Renal cortex interstitium (tissue), 15 donors: Measurements from ENCODE around the gene ITFG2. TPM values are rescaled to one million over a fixed set of nuclear protein-coding genes. Genes with fewer than 3 reads are reported as not detected.
"Not testable (repeated sequence)": the region's sequence is repeated elsewhere in the genome, so short reads cannot be mapped to it uniquely, and the experiment has no call there.

Source experiments
- DNase-seq, 11 donors: peaks; one replicate each; pipeline ENCODE4 v3.0.0-alpha.2; 2013; ENCODE audit warnings: low read depth in 9 of 11, low spot score in 4 of 11; ENCODE audit errors: extremely low read depth in 1 of 11
- long read RNA-seq, 16 experiments: transcript quantifications; one replicate each; lab custom pipeline, GENCODE V29; 2026
- polyA plus RNA-seq, 3 donors: library from polyadenylated mRNA; unstranded; fragments of 120-200 nt; gene quantifications; one replicate each; pipeline ENCODE4 v1.2.1, GENCODE V29; 2013; ENCODE audit not compliant: insufficient read length in 3 of 3

ITFG2 gene
- polyA plus RNA-seq, result 10 to 100 TPM; 62.0 to 85.5 (median 67.0) TPM
- long read RNA-seq, donor 1, partial matches to known transcripts, result 15 of 19 reads
- long read RNA-seq, donor 1, other reads (novel, unspliced or antisense), result 0 of 19 reads
- long read RNA-seq, donor 2, transcript ITFG2-201 (12 exons, 2,361 nt), result major isoform, 7 of 46 reads
- long read RNA-seq, donor 2, partial matches to known transcripts, result 39 of 46 reads
- long read RNA-seq, donor 2, other reads (novel, unspliced or antisense), result 0 of 46 reads
- long read RNA-seq, donor 3, transcript ITFG2-201 (12 exons, 2,361 nt), result major isoform, 15 of 39 reads
- long read RNA-seq, donor 3, partial matches to known transcripts, result 21 of 39 reads
- long read RNA-seq, donor 3, other reads (novel, unspliced or antisense), result 0 of 39 reads
- long read RNA-seq, donor 4, transcript ITFG2-201 (12 exons, 2,361 nt), result major isoform, 6 of 7 reads
- long read RNA-seq, donor 4, partial matches to known transcripts, result 0 of 7 reads
- long read RNA-seq, donor 4, other reads (novel, unspliced or antisense), result 0 of 7 reads
- long read RNA-seq, donor 5, result 0 reads
- long read RNA-seq, donor 6, transcript ITFG2-211 (4 exons, 587 nt), result minor isoform, 5 of 54 reads
- long read RNA-seq, donor 6, transcript ITFG2-201 (12 exons, 2,361 nt), result major isoform, 7 of 54 reads
- long read RNA-seq, donor 6, partial matches to known transcripts, result 42 of 54 reads
- long read RNA-seq, donor 6, other reads (novel, unspliced or antisense), result 0 of 54 reads
- long read RNA-seq, donor 7, transcript ITFG2-201 (12 exons, 2,361 nt), result major isoform, 8 of 36 reads
- long read RNA-seq, donor 7, partial matches to known transcripts, result 27 of 36 reads
- long read RNA-seq, donor 7, other reads (novel, unspliced or antisense), result 0 of 36 reads
- long read RNA-seq, donor 8, transcript ITFG2-211 (4 exons, 587 nt), result minor isoform, 9 of 114 reads
- long read RNA-seq, donor 8, transcript ITFG2-201 (12 exons, 2,361 nt), result major isoform, 25 of 114 reads
- long read RNA-seq, donor 8, partial matches to known transcripts, result 70 of 114 reads
- long read RNA-seq, donor 8, other reads (novel, unspliced or antisense), result 5 of 114 reads
- long read RNA-seq, donor 9, transcript ITFG2-201 (12 exons, 2,361 nt), result major isoform, 13 of 34 reads
- long read RNA-seq, donor 9, partial matches to known transcripts, result 21 of 34 reads
- long read RNA-seq, donor 9, other reads (novel, unspliced or antisense), result 0 of 34 reads
- long read RNA-seq, donor 10, transcript ITFG2-201 (12 exons, 2,361 nt), result major isoform, 7 of 35 reads
- long read RNA-seq, donor 10, partial matches to known transcripts, result 14 of 35 reads
- long read RNA-seq, donor 10, other reads (novel, unspliced or antisense), result 12 of 35 reads
- long read RNA-seq, donor 11, transcript ITFG2-201 (12 exons, 2,361 nt), result major isoform, 8 of 31 reads
- long read RNA-seq, donor 11, partial matches to known transcripts, result 22 of 31 reads
- long read RNA-seq, donor 11, other reads (novel, unspliced or antisense), result 0 of 31 reads
- long read RNA-seq, donor 12, partial matches to known transcripts, result 7 of 17 reads
- long read RNA-seq, donor 12, other reads (novel, unspliced or antisense), result 7 of 17 reads
- long read RNA-seq, donor 13, result 0 reads
- long read RNA-seq, donor 14, transcript ITFG2-201 (12 exons, 2,361 nt), result major isoform, 9 of 28 reads
- long read RNA-seq, donor 14, partial matches to known transcripts, result 15 of 28 reads
- long read RNA-seq, donor 14, other reads (novel, unspliced or antisense), result 0 of 28 reads
- long read RNA-seq, donor 15, partial matches to known transcripts, result 6 of 9 reads
- long read RNA-seq, donor 15, other reads (novel, unspliced or antisense), result 0 of 9 reads
- long read RNA-seq, donor 16, transcript ITFG2-201 (12 exons, 2,361 nt), result major isoform, 22 of 126 reads
- long read RNA-seq, donor 16, transcript ITFG2-211 (4 exons, 587 nt), result minor isoform, 10 of 126 reads
- long read RNA-seq, donor 16, partial matches to known transcripts, result 90 of 126 reads
- long read RNA-seq, donor 16, other reads (novel, unspliced or antisense), result 0 of 126 reads

GRCh38 chr12:2812290-2813213, at the start of gene ITFG2:
Gene ITFG2, plus strand, starts transcription at chr12:2812668. Its CDS starts 93 bp downstream, at chr12:2812761.
- peak; percentile 93 to 99 (median 98) for DNase-seq

GRCh38 chr12:2764398-2764797, 48.1 kb upstream of the ITFG2 start:
- no peak for DNase-seq

- no peak for DNase-seq
Measured at GRCh38 chr12:2765052-2765451, 47.4 kb upstream of the ITFG2 start.

GRCh38 chr12:2765608-2766007, 46.9 kb upstream of the ITFG2 start:
- no peak for DNase-seq

GRCh38 chr12:2768224-2768961, 44.1 kb upstream of the ITFG2 start:
- DNase-seq, result no peak

GRCh38 chr12:2769866-2770533, 42.5 kb upstream of the ITFG2 start:
- DNase-seq, result no peak

GRCh38 chr12:2770544-2770943, 41.9 kb upstream of the ITFG2 start:
- not testable (repeated sequence) for DNase-seq

GRCh38 chr12:2772370-2772769, 40.1 kb upstream of the ITFG2 start:
- no peak for DNase-seq

GRCh38 chr12:2773199-2773875, 39.1 kb upstream of the ITFG2 start:
- DNase-seq, result no peak

GRCh38 chr12:2775431-2775830, 37.0 kb upstream of the ITFG2 start:
- no peak for DNase-seq

- DNase-seq, result no peak
Measured at GRCh38 chr12:2776129-2776806, 36.2 kb upstream of the ITFG2 start.

- DNase-seq, result no peak
Measured at GRCh38 chr12:2779281-2779680, 33.2 kb upstream of the ITFG2 start.

GRCh38 chr12:2783936-2784600, 28.4 kb upstream of the ITFG2 start:
- DNase-seq, result peak in 5 of 11 donors; percentile 45 to 61 (median 51)

GRCh38 chr12:2785017-2785416, 27.5 kb upstream of the ITFG2 start:
- no peak for DNase-seq
